PC-3 (cell line): ENCODE results near the gene MAP3K9. TPM values are rescaled to one million over a fixed set of nuclear protein-coding genes. Genes with fewer than 3 reads are reported as not detected.

ENCODE experiments used
- ATAC-seq: fragments of 200-7000 bp; cut with Tn5 transposase; 2 replicates; pipeline ENCODE4 v1.9.1; 2020; ENCODE audit warnings: mild to moderate bottlenecking, moderate library complexity
- BruUV-seq: library from RNA; stranded (reverse); fragments of 400-500 nt; replicated peaks from 2 replicates; lab custom pipeline; 2021; lab: Mats Ljungman, UMichigan
- CTCF ChIA-PET: fragments of 300-600 bp; sonication (Branson Sonifier 250); formaldehyde crosslinking; loops from one replicate; lab custom pipeline; 2022; ENCODE audit warnings: antibody characterized with exemption; lab: Charles Lee
- POLR2A ChIA-PET: fragments of 300-600 bp; sonication (Branson Sonifier 250); formaldehyde crosslinking; loops from one replicate; lab custom pipeline; 2022; ENCODE audit warnings: antibody characterized with exemption; ENCODE audit not compliant: unreplicated experiment; lab: Charles Lee
- DNase-seq: peaks from one replicate; pipeline ENCODE4 v3.0.0-alpha.2; 2015
- H2AFZ ChIP-seq: fragments of 300-600 bp; sonication (generic); 2 replicates; pipeline ENCODE4 v1.6.0; 2016; ENCODE audit warnings: antibody characterized with exemption, low read length
- H3F3A ChIP-seq: fragments of 300-600 bp; sonication (generic); one replicate; pipeline ENCODE4 v1.6.0; 2017; ENCODE audit warnings: antibody characterized with exemption, low read length, control low read depth, mild to moderate bottlenecking; ENCODE audit not compliant: unreplicated experiment
- H3K27ac ChIP-seq: fragments of 300-600 bp; sonication (generic); 2 replicates; pipeline ENCODE4 v1.5.1; 2016; ENCODE audit warnings: mild to moderate bottlenecking, low read length
- H3K27me3 ChIP-seq: fragments of 300-600 bp; sonication (generic); 2 replicates; pipeline ENCODE4 v1.6.1; 2016; ENCODE audit warnings: low read length, mixed read lengths
- H3K36me3 ChIP-seq: fragments of 300-600 bp; sonication (generic); 2 replicates; pipeline ENCODE4 v1.6.1; 2016; ENCODE audit warnings: low read depth, mixed run types, low read length, mixed read lengths
- H3K4me1 ChIP-seq: fragments of 300-600 bp; sonication (generic); 2 replicates; pipeline ENCODE4 v1.5.1; 2016; ENCODE audit warnings: low read length; ENCODE audit not compliant: insufficient read depth
- H3K4me2 ChIP-seq: fragments of 300-600 bp; sonication (generic); 2 replicates; pipeline ENCODE4 v1.6.0; 2016; ENCODE audit warnings: low read length
- H3K4me3 ChIP-seq: fragments of 300-600 bp; sonication (generic); 2 replicates; pipeline ENCODE4 v1.5.1; 2016; ENCODE audit warnings: mild to moderate bottlenecking, low read length, mixed read lengths
- H3K79me2 ChIP-seq: fragments of 300-600 bp; sonication (generic); 2 replicates; pipeline ENCODE4 v1.6.1; 2017; ENCODE audit warnings: low read length, mixed read lengths
- H3K9ac ChIP-seq: fragments of 300-600 bp; sonication (generic); 2 replicates; pipeline ENCODE4 v1.6.0; 2016; ENCODE audit warnings: mild to moderate bottlenecking, low read length
- H3K9me2 ChIP-seq: fragments of 300-600 bp; sonication (generic); replicated peaks from 2 replicates; pipeline ENCODE4 v1.6.1; 2016; ENCODE audit warnings: mixed run types, low read length, mixed read lengths
- H3K9me3 ChIP-seq: fragments of 300-600 bp; sonication (generic); 2 replicates; pipeline ENCODE4 v1.6.1; 2016; ENCODE audit warnings: low read length, mixed read lengths
- H4K20me1 ChIP-seq: fragments of 300-600 bp; sonication (generic); 2 replicates; pipeline ENCODE4 v1.6.1; 2016; ENCODE audit warnings: low read length, mixed read lengths
- EZH2 ChIP-seq: fragments of 300-600 bp; sonication (generic); IDR thresholded peaks from one replicate; pipeline ENCODE4 v1.6.1; 2017; ENCODE audit warnings: antibody characterized with exemption, mild to moderate bottlenecking, low read length; ENCODE audit not compliant: unreplicated experiment
- EZH2phosphoT487 ChIP-seq: fragments of 300-600 bp; sonication (generic); IDR thresholded peaks from 2 replicates; pipeline ENCODE4 v1.6.1; 2018; ENCODE audit warnings: mild to moderate bottlenecking, antibody characterized with exemption, low read length, borderline replicate concordance
- intact Hi-C: fragments of 100-400 bp; cut with micrococcal nuclease; formaldehyde crosslinking; loops from 2 replicates; pipeline ENCODE4 v1.9.0; 2023
- total RNA-seq: library from RNA; depleted of rRNA; stranded (reverse); fragments of >200 nt; gene quantifications from 2 replicates; pipeline ENCODE4 v1.2.3, GENCODE V29; 2014
- TF ChIP-seq, protein P1 (sequence below): fragments of 300-600 bp; sonication (generic); conservative IDR thresholded peaks from 2 replicates; pipeline ENCODE4 v1.5.1; 2017; ENCODE audit warnings: antibody characterized with exemption, low read depth, mild to moderate bottlenecking, low read length

Gene MAP3K9
- total RNA-seq, 1 experiment from 2014 or later = 13.4 TPM

DNA sequence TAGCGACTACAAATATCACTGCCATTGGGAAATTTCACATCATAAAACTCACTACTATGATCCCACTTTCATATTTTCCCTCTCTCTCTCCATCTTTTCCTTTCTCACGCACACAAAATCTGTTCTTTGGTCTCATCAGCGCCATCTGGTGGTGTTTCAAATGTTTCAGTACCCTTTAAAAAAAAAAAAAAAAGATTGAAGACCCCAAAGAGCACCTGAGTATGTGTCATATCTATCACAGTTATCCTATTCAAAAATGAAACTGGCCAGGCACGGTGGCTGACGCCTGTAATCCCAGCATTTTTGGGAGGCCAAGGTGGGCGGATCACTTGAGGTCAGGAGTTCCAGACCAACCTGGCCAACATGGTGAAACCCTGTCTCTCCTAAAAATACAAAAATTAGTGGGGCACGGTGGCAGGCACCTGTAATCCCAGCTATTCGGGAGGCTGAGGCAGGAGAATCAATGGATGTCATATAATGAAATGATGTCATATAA lies 95.2 kb downstream of the MAP3K9 start:
- Histone ChIP-seq H3K4me1 (peaks cover 23% of the 10 kb centered on the region), H3K9me2 (no peaks in the 10 kb centered on the region), H2AFZ (peak overlapping the region; percentile 60), H3F3A (no peaks in the 10 kb centered on the region), H3K79me2 (no peaks in the 10 kb centered on the region), H3K4me2 (peak overlapping the region; percentile 13; the same call in 1 of the 2 replicates), H3K27ac (no peak overlapping the region), H3K9ac (no peak overlapping the region), H3K9me3 (no peaks in the 10 kb centered on the region), H3K27me3 (no peaks in the 10 kb centered on the region), H3K4me3 (no peak overlapping the region), H4K20me1 (no peaks in the 10 kb centered on the region), H3K36me3 (no peaks in the 10 kb centered on the region)
- intact Hi-C loops = loop anchor here (1.0 to 10.0 kb wide), 7 partner anchors 17 to 669 kb away; partner anchors contain the start of gene TTC9
- ChIA-PET POLR2A (no interaction called here), CTCF (interaction anchor here (0.6 to 0.7 kb wide), 4 partner anchors 12 to 108 kb away, joined by 3 to 6 read pairs (median 4); partner anchors contain the start of gene MAP3K9)
- DNase-seq (peak; percentile 73), ATAC-seq (peak; percentile 30; the same call in 1 of the 2 replicates)
- no peak for TF ChIP-seq EZH2
- TF ChIP-seq, protein P1, sequence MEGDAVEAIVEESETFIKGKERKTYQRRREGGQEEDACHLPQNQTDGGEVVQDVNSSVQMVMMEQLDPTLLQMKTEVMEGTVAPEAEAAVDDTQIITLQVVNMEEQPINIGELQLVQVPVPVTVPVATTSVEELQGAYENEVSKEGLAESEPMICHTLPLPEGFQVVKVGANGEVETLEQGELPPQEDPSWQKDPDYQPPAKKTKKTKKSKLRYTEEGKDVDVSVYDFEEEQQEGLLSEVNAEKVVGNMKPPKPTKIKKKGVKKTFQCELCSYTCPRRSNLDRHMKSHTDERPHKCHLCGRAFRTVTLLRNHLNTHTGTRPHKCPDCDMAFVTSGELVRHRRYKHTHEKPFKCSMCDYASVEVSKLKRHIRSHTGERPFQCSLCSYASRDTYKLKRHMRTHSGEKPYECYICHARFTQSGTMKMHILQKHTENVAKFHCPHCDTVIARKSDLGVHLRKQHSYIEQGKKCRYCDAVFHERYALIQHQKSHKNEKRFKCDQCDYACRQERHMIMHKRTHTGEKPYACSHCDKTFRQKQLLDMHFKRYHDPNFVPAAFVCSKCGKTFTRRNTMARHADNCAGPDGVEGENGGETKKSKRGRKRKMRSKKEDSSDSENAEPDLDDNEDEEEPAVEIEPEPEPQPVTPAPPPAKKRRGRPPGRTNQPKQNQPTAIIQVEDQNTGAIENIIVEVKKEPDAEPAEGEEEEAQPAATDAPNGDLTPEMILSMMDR = peak; percentile 88
- BruUV-seq = no TSS peak

- DNase-seq = no peak
These were observed 95.8 kb downstream of the MAP3K9 start for GRCh38 chr14:70713511-70713916.

More at GRCh38 chr14:70713511-70713916, 95.8 kb downstream of the MAP3K9 start:
- no TSS peak for BruUV-seq
- TF ChIP-seq, protein P1 = no peak
- TF ChIP-seq EZH2phosphoT487 (no peak), EZH2 (no peak)
- Histone ChIP-seq H3K36me3 (no peaks in the 10 kb centered on the region), H3K27me3 (no peaks in the 10 kb centered on the region), H3K79me2 (no peaks in the 10 kb centered on the region), H4K20me1 (no peaks in the 10 kb centered on the region), H3K9ac (no peak overlapping the region), H3K27ac (peak overlapping the region; percentile 12; the same call in 1 of the 2 replicates), H3K4me3 (no peak overlapping the region), H3K4me2 (no peak overlapping the region), H3K9me3 (no peaks in the 10 kb centered on the region), H2AFZ (peak overlapping the region; percentile 60), H3K4me1 (peaks cover 17% of the 10 kb centered on the region), H3K9me2 (no peaks in the 10 kb centered on the region), H3F3A (no peaks in the 10 kb centered on the region)
- no peak; the same call in 1 of the 2 replicates for ATAC-seq
- intact Hi-C loops = loop anchor here (5.0 to 10.0 kb wide), 3 partner anchors 51 to 669 kb away; no protein-coding TSS in a partner anchor
- ChIA-PET CTCF (interaction anchor here (0.5 to 1.2 kb wide), 11 partner anchors 11 to 1142 kb away, joined by 3 to 18 read pairs (median 4); partner anchors contain the start of genes MAP3K9 and PCNX1), POLR2A (no interaction called here)
